Anterior cingulate cortex (tissue), 58 donors: ENCODE measurements around the gene RASGRF1.
A peak's percentile ranks its signal among the peaks of the same experiment; 100 is the strongest.
"Not testable (repeated sequence)": the region's sequence is repeated elsewhere in the genome, so short reads cannot be mapped to it uniquely, and the experiment has no call there.

ENCODE experiments used
- DNase-seq, 58 donors: peaks; one replicate each; lab custom pipeline; 2025; lab: John Stamatoyannopoulos, UW

Gene RASGRF1, protein sequence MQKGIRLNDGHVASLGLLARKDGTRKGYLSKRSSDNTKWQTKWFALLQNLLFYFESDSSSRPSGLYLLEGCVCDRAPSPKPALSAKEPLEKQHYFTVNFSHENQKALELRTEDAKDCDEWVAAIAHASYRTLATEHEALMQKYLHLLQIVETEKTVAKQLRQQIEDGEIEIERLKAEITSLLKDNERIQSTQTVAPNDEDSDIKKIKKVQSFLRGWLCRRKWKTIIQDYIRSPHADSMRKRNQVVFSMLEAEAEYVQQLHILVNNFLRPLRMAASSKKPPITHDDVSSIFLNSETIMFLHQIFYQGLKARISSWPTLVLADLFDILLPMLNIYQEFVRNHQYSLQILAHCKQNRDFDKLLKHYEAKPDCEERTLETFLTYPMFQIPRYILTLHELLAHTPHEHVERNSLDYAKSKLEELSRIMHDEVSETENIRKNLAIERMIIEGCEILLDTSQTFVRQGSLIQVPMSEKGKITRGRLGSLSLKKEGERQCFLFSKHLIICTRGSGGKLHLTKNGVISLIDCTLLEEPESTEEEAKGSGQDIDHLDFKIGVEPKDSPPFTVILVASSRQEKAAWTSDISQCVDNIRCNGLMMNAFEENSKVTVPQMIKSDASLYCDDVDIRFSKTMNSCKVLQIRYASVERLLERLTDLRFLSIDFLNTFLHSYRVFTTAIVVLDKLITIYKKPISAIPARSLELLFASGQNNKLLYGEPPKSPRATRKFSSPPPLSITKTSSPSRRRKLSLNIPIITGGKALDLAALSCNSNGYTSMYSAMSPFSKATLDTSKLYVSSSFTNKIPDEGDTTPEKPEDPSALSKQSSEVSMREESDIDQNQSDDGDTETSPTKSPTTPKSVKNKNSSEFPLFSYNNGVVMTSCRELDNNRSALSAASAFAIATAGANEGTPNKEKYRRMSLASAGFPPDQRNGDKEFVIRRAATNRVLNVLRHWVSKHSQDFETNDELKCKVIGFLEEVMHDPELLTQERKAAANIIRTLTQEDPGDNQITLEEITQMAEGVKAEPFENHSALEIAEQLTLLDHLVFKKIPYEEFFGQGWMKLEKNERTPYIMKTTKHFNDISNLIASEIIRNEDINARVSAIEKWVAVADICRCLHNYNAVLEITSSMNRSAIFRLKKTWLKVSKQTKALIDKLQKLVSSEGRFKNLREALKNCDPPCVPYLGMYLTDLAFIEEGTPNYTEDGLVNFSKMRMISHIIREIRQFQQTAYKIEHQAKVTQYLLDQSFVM (N-terminal part only)

DNA sequence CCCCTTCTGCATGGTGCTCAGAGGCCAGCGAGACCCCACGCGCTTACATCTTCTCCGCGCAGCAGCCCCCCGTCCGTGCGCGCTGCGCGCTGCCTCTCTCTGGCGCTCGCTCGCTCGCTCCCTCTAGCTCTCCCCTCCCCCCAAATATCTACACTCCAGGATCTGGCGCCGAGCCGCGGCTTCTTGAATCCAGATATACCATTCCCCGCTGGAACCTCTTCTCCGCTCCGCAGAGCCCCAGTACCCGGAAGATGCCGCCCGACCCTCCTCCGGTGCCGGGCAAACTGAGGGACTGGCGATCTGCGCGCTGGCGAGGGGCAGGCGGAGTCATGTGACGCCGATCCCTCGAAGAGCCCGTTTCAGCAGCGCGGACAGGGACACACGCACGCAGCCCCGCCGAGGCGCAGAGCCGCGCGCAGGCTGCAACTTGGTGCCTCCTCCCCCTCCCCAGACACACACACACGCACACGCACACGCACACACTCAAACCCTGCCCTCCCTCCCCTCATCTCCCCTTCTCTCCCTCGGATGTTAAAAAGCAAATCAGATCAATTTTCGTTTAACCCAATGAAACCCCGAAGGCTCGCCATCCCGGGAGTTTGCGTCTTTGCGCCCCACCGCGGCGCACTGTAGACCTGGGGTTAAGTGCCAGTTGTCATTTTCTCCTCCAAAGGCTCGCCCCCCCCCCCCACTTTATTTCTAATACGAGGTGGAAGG is at the start of gene RASGRF1:
Gene RASGRF1 (minus strand): TSS at position 294 of the 717 bp plus-strand sequence. CDS start 282 bp downstream, at position 12.
- DNase-seq = peak in 38 of 58 donors; percentile 13 to 73 (median 48)

DNA sequence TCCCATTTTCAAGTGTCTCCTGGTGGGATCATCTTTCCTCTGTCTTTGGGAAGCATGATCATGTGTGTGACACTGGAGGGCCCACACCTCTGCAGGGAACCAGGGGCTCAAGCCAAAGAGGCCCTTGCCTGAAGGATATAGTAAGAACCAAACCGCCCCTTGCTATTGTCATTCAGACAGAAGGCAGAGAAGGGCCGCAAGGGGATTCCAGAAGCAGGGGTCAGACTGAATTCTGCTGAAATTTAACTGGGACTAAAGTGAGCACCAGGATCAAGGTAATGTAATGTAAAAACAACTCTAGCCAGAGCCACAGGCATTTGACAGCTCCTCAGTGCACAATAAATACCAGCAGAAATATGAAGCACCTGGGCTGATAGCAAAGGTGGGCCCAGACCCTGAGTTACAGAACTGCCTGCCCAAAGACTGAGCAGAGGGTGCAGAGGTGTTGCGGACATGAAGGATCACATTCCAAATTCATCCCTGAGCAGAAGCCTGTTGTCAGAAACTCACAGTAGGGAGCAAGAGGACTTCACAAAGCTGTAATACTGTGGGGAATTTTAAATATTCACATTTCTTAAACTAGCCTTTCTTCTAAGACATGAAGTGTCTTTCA is 46.0 kb upstream of the RASGRF1 start:
- no peak for DNase-seq

DNA sequence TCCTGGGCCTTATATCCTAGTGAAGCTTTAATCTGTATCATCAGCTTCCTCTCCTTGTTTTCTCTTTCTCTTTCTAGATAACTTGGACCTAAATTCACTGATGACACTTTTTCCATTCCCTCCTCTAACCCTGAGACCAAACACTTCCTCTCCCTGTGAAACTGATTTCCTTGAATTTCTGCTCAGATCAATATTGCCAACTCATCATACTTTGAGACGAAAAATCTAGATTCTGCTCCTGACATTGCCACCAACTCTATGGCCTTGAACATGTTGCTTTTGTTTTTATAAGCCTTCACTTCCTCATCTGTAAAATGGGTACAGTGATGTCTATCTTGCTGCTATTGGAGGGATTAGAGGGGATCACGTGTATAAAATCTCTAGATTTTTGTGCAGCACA is 42.7 kb upstream of the RASGRF1 start:
- DNase-seq = no peak

GRCh38 chr15:79132770-79133169 is 42.2 kb upstream of the RASGRF1 start:
- no peak for DNase-seq

- no peak for DNase-seq
Measured at GRCh38 chr15:79132361-79132760, 41.8 kb upstream of the RASGRF1 start.

DNA sequence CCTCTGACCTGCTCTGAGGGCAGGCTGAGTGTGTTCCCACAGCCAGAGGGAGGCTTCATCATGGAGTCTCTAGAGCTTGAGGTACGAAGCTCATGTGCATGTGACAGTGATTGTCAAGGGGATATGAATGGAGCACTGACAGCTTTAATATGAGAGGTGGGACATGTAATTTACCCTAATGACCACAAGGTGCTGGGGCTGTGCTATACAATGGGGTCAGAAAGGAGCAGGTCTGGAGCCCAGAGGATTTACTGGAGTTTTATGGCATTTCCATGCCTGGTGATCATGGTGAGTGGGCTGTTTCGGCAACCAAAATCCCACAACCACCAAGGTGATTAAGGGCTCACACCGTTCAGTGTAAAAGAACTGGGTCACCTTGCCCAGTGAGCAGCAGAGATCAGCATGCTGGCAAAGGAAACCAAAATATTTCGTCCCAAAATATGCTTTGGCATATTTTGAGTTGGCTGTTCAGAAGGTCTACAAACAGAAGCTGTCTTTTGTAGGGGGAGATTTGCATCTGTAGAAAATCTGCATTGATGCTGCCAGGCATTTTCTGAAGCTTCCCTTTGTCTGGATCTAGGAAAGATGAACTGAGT is 40.1 kb upstream of the RASGRF1 start:
- no peak for DNase-seq

DNA sequence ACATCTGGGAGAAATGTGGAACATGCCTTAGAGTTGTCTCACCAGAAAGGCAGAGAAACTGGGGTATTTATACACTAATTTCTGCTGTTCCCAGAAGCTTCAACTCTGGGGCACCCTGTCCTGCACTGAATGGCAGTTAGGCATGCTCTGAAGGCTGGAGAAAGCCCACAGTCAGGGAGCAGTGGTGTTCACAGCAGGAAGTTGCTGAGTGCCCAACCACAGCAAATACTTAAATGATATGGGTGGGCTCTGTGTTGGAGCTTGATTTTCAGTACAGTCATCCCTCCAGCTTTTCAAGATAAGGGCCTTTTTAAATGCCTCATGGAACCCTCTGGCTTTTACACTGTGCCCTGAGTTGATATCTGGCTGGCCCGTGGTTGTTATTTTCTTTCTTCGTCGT is 38.7 kb upstream of the RASGRF1 start:
- DNase-seq = no peak

GRCh38 chr15:79128556-79128955 is 38.0 kb upstream of the RASGRF1 start:
- DNase-seq = no peak

GRCh38 chr15:79124388-79124787 is 33.8 kb upstream of the RASGRF1 start:
- DNase-seq = no peak

GRCh38 chr15:79122991-79123390 is 32.4 kb upstream of the RASGRF1 start:
- no peak for DNase-seq

DNA sequence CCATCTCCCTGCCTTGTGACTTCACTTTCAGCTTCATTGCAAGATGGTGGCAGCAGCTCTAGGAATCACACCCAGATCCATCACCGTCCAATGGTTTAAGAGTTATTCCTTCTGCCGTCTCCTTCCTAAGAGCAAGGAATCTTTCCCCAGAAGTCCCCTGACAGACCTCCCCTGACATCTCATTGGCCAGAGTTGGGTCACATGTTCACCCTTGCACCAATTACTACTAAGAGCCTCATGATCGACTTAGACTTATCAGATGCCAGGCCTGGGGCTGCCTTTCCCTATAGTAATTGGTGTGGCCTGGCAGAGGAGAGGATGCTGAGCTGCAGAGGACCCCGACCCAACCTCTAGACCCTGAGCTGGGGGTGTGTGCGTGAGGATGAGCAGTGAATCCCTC is 31.8 kb upstream of the RASGRF1 start:
- no peak for DNase-seq

- no peak for DNase-seq
Measured at GRCh38 chr15:79121571-79121970, 31.0 kb upstream of the RASGRF1 start.

DNA sequence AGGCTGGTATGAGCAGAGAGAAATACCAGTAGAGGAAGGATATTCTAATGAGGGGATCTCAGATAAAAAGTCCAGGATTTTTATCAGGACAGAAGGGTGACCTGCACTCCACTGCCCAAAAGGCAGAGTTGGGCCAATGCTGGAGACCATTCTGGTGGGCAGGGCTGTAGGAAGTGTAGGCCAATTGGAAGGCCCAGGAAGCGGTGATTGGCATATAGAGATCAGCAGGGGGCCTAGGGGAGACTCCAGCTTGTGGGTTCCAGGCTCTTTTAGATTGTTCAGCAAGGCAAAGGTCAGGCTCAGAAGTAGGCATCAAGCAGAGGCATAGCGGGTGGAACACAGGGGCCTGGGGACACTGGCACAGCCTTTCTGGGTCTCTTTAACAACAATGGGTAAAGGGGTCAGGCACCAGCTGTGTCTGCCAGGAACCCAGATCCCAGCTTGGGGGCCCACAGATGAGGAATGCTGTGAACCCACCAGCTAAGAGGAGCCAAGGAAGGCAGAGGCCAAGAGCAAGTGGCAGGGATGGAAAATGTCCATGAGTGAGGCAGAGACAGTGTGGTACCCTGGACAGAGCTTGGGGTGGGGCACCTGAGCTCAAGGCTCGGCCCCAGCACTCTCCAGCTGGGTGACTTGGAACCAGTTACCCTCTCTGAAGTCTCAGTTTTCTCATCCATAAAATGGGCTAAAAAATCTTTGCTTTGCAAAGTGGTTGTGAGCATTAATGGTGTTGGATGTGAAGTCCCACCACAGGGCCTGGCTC is 27.0 kb upstream of the RASGRF1 start:
- no peak for DNase-seq

DNA sequence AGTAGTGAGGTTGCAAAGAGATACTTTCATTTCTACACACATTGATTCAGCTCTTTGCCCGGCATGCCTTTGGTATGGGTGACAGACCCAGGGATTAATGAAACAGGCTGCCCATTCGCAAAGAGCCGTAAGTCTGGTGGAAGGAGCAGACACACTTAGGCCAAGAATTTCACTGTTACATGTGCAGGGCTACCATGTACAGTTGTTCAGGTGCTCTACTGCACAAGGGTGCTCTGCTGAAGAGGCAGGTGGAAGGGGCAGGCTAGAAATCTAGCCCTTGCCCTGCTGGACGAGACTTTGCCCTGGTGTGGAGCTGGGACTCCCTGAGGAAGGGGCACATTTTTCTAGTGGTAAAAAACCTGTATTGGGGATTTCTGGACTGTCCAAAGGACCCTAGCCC is 26.2 kb upstream of the RASGRF1 start:
- DNase-seq = no peak

- peak in 21 of 58 donors; percentile 6 to 59 (median 32) for DNase-seq
Measured at GRCh38 chr15:79115986-79116665, 25.5 kb upstream of the RASGRF1 start.

DNA sequence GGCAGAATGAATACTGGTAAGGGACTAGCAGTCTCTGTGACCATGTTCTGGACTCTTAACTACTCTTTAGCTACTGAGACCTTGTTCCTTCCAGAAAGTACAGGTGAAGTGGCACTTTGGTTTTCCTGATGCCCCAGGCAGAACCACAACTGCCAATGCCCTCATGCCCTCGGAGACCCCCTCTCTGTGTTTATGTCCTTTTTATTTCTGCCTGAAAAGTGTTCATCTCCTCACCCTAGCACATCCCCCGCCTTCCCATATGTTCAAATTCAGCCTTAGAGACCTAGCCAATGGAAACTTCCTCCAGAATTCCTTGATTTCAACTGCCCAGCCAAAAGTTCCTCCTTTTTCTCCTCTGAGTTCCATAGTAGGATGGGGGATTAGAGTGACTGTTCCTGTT is 23.3 kb upstream of the RASGRF1 start:
- DNase-seq = no peak

GRCh38 chr15:79111404-79111803 is 20.8 kb upstream of the RASGRF1 start:
- not testable (repeated sequence) for DNase-seq

GRCh38 chr15:79105141-79105540 is 14.6 kb upstream of the RASGRF1 start:
- DNase-seq = no peak
